HL-60 (cell line): ENCODE data around the gene SIDT2.

Source experiments
- CTCF ChIP-seq: IDR thresholded peaks from one replicate; pipeline ENCODE4 v1.5.1; 2011; ENCODE audit warnings: low read length, control low read depth, inconsistent platforms; ENCODE audit not compliant: insufficient read depth
- GABPA ChIP-seq: IDR thresholded peaks from 2 replicates; pipeline ENCODE4 v1.6.1; 2012; ENCODE audit warnings: low read depth
- POLR2AphosphoS5 ChIP-seq: IDR thresholded peaks from 2 replicates; pipeline ENCODE4 v1.6.1; 2012; ENCODE audit warnings: low read depth

GRCh38 chr11:117185736-117186430 lies 7.3 kb downstream of the SIDT2 start:
- no peak for TF ChIP-seq CTCF
- TF ChIP-seq POLR2AphosphoS5, result no peak
- TF ChIP-seq GABPA, result no peak
